GM18868 (cell line): ENCODE measurements around the gene LHX3.
"Not testable (repeated sequence)": the region's sequence is repeated elsewhere in the genome, so short reads cannot be mapped to it uniquely, and the experiment has no call there.

Experiments used
- ATAC-seq: cut with Tn5 transposase; IDR thresholded peaks from one replicate; pipeline ENCODE4 v1.9.1; 2021; ENCODE audit warnings: mild to moderate bottlenecking, moderate library complexity; ENCODE audit not compliant: unreplicated experiment

Gene LHX3

GRCh38 chr9:136242248-136242647 lies 37.3 kb upstream of the LHX3 start:
- ATAC-seq: no peak

- ATAC-seq: no peak
Measured at GRCh38 chr9:136241542-136241941, 36.6 kb upstream of the LHX3 start.

GRCh38 chr9:136240941-136241340 lies 36.0 kb upstream of the LHX3 start:
- no peak for ATAC-seq

- no peak for ATAC-seq
Measured at GRCh38 chr9:136239983-136240330, 35.0 kb upstream of the LHX3 start.

GRCh38 chr9:136239135-136239982 lies 34.4 kb upstream of the LHX3 start:
- ATAC-seq: no peak

DNA sequence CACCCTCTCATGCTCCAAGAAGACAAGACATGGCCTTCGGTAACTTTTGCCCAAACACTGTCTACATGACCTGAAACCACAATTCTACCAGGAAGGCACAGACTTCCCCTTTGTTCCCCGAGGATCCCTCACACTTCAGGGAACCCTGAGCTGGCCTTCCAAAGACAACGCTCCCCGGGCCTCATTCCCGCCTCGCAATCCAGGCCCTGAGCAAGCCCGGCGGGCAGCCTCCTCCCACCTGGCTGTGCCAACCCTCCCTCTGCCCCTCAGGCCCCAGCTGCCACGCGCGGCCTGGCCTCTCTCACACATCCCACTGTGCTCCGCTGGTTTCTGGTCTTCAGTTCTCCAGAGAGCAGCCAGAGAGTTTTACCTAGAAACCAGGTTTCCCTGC lies 33.4 kb upstream of the LHX3 start:
- no peak for ATAC-seq

DNA sequence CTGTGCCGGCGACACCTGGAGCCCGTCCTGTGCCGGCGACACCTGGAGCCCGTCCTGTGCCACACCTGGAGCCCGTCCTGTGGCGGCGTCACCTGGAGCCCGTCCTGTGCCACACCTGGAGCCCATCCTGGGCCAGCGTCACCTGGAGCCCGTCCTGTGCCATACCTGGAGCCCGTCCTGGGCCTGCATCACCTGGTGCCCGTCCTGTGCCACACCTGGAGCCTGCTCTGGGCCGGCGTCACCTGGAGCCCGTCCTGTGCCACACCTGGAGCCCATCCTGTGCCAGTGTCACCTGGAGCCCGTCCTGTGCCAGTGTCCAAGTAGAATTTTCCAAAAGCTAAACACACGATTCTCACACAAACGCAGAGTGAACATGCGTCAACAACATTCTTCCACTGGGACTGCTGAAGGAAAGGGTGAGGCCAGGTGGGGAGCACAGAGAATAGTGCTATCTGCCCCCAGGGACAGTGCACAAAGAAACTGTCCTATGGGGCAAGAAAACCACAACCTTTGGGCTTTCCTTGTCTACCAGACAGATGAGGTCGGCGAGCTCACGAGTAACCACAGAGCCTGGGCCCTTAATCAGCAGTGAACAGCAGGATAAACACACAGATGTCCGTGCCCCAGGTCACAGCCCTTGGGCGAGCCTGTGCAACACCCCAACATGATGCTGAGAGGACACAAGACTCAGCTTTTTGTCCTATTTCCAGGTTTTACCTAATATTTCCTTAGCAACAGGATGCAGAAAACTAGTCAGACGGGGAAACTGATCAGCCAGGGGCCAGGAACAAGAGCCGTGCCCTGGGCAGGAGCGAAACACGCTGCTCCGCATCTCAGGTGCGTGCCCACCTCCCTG lies 32.8 kb upstream of the LHX3 start:
- ATAC-seq: no peak

DNA sequence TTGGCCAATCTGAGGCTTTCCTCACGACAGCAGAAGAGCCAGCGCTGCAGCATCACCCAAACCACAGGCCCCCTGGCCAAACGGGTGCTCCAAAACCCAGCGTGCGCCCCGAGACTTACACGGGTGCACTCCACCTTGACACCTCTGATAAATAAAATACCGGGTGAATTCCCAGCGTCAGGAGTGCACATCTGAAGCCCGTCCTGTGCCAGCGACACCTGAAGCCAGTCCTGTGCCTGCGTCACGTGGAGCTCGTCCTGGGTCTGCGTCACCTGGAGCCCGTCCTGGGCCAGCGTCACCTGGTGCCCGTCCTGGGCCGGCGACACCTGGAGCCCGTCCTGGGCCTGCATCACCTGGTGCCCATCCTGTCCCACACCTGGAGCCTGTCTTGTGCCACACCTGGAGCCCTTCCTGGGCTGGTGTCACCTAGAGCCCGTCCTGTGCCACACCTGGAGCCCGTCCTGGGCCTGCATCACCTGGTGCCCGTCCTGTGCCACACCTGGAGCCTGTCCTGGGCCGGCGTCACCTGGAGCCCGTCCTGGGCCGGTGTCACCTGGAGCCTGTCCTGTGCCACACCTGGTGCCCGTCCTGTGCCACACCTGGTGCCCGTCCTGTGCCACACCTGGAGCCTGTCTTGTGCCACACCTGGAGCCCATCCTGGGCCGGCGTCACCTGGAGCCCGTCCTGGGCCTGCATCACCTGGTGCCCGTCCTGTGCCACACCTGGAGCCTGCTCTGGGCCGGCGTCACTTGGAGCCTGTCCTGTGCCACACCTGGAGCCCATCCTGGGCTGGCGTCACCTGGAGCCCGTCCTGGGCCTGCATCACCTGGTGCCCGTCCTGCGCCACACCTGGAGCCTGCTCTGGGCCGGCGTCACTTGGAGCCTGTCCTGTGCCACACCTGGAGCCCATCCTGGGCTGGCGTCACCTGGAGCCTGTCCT lies 31.8 kb upstream of the LHX3 start:
- ATAC-seq: not testable (repeated sequence)

DNA sequence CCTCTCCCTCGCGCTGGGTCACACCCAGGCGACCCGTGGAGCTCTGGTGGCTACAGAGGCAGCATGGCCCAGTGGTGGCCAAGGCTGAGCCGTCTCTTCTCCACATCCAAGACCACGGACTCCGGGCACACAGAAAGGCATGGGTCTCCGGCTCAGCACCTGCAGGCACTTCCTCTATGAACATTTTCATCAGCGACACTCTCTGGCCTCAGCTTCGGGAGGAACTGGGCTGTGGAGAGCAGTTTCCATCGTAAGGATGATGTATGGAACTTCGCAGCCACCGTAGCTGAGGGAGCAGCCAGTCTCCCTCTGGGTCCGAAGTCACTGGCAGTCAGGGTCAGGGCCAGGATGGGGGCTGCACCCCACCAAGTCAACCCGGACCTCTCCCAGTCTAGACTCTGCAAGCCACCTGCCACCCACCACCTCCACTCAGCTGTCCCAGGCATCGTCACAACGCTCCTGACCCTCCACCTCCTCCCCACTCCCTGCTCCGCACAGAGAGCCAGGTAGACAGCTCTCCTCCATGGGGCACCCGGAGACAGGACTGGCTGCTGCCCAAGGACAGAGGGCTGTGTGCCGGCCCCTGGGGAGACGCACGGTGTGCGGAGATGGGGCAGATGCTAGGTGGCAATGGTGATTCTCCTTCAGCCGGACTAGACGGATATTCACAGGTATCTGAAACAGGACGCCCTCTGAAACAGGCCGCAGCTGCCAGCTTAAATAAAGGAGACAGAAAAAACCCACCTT lies 31.0 kb upstream of the LHX3 start:
- ATAC-seq: no peak

GRCh38 chr9:136235171-136235570 lies 30.2 kb upstream of the LHX3 start:
- ATAC-seq: no peak

DNA sequence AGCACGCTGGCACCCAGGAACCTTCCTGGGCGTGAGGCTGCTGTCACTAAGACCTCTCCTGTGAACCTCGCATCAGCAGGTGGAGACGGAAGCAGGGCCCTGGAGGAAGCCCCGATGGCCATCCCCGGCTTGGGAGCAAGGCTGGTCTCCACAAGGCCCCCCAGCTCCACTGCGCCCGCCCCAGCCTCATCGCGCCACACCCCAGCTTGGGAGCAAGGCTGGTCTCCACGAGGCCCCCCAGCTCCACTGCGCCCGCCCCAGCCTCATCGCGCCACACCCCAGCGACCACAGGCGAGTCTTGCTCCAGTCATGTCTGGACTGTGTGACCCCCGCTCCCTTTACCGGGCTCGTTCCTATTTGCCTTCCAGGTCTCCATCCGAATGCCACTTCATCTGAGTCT lies 29.7 kb upstream of the LHX3 start:
- no peak for ATAC-seq

GRCh38 chr9:136233868-136234267 lies 28.9 kb upstream of the LHX3 start:
- ATAC-seq: no peak

- ATAC-seq: no peak
Measured at GRCh38 chr9:136233411-136233810, 28.5 kb upstream of the LHX3 start.

DNA sequence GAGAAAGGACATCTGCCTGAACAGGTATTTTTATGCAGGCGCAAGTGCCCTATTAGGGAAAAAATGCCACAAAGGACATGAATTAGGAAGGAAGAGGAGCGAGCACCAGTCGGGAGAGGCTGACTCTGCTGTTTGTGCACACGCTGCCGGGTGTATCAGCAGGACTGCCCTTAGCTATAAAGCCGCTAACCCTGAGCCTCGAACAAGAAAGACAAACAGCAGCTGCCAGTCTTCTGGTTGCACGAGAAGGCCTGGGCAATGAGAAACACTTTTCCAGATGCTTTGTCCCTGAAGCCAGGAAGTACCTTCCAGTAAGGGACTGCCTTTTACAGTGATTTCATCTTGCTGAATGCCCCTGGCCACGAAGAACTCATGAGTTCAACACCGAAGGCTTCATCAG lies 28.0 kb upstream of the LHX3 start:
- no peak for ATAC-seq

GRCh38 chr9:136231478-136232297 lies 26.8 kb upstream of the LHX3 start:
- no peak for ATAC-seq

DNA sequence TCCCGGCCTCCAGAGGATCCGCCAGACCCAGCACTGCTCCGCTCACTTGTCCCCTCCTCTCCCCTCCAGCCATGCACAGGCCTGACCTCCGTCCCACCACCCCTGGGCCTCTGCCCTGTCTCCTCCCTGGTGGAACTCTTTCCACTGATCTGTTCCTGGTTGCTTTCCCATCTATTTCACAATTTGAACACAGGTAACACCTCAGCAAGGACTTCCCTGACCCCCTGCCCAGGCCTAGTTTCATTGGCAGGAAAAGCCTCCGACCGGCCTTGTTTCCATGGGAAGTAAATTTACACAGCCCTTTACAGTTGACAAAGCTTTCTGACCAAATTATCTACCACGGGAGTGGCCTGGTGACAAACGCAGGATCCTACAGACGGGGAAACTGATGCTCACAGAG lies 25.8 kb upstream of the LHX3 start:
- ATAC-seq: no peak

GRCh38 chr9:136230365-136230764 lies 25.4 kb upstream of the LHX3 start:
- ATAC-seq: no peak

DNA sequence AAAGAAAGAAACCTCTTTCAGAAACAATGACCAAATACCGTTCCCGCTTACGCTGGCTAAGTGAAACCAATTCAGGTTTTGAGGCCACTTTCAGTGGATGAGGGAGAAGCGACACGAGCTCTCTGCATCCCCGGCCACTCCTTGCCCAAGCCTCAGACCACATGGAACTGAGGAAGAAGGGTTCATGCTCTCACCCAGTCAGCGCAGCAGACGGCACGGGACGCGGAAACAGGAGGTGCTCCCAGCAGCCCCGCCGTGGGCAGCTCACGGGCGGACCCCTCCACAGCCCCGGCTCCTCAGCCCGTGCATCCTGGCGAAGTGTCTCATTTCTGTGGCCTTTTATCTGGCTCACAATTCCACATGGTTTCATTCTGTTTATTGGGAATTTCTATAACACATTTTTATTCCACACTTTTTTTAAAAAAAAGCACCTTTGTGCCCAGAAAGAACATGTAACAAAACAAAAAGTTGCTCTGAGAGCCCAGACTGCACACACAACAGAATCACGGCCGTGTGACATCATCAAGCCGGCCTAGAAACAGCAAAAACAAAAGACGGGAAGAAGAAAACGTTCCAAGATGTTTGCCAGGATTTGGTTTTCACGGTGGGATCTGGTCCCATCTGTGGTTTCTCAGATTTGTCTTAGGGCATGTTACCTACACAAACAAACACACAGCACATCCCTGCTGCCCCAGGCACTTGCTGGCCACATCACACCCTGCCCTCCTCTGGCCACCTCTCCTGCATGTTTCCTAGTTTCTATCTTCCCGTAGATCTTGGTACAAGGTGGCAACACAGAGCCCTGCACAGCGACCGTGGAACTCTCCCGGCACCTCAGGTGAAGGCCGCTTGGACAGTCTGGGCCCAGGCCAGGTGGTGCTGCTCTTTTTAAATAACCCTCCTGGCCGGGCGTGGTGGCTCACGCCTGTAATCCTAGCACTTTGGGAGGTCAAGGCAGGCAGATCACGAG lies 24.5 kb upstream of the LHX3 start:
- ATAC-seq: no peak
